Measurements from ENCODE around the gene CENPC.

DNA sequence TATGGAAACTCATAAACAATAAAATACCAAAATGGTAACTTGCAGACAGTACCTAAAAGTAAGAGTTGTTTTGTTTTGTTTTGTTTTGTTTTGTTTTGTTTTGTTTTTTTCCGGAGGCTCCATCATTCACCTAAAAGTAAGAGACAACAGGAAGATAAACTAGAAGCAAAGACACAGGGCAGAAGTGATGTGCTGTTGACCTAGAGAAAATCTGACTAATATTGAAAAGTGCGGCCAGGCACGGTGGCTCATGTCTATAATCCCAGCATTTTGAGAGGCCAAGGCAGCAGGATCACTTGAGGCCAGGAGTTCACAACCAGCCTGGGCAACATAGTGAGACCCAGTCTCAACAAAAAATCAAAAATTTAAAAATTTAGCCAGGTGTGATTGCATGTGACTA is 5.6 kb upstream of the CENPC start:
- TF ChIP-seq, protein P1, sequence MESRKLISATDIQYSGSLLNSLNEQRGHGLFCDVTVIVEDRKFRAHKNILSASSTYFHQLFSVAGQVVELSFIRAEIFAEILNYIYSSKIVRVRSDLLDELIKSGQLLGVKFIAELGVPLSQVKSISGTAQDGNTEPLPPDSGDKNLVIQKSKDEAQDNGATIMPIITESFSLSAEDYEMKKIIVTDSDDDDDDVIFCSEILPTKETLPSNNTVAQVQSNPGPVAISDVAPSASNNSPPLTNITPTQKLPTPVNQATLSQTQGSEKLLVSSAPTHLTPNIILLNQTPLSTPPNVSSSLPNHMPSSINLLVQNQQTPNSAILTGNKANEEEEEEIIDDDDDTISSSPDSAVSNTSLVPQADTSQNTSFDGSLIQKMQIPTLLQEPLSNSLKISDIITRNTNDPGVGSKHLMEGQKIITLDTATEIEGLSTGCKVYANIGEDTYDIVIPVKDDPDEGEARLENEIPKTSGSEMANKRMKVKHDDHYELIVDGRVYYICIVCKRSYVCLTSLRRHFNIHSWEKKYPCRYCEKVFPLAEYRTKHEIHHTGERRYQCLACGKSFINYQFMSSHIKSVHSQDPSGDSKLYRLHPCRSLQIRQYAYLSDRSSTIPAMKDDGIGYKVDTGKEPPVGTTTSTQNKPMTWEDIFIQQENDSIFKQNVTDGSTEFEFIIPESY (IDR thresholded peaks at IDR 0.05; ENCODE audit: borderline replicate concordance, low read depth): no peak
- TF ChIP-seq, protein P2, sequence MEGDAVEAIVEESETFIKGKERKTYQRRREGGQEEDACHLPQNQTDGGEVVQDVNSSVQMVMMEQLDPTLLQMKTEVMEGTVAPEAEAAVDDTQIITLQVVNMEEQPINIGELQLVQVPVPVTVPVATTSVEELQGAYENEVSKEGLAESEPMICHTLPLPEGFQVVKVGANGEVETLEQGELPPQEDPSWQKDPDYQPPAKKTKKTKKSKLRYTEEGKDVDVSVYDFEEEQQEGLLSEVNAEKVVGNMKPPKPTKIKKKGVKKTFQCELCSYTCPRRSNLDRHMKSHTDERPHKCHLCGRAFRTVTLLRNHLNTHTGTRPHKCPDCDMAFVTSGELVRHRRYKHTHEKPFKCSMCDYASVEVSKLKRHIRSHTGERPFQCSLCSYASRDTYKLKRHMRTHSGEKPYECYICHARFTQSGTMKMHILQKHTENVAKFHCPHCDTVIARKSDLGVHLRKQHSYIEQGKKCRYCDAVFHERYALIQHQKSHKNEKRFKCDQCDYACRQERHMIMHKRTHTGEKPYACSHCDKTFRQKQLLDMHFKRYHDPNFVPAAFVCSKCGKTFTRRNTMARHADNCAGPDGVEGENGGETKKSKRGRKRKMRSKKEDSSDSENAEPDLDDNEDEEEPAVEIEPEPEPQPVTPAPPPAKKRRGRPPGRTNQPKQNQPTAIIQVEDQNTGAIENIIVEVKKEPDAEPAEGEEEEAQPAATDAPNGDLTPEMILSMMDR (IDR thresholded peaks at IDR 0.05): no peak
- TF ChIP-seq, protein P3, sequence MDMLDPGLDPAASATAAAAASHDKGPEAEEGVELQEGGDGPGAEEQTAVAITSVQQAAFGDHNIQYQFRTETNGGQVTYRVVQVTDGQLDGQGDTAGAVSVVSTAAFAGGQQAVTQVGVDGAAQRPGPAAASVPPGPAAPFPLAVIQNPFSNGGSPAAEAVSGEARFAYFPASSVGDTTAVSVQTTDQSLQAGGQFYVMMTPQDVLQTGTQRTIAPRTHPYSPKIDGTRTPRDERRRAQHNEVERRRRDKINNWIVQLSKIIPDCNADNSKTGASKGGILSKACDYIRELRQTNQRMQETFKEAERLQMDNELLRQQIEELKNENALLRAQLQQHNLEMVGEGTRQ (IDR thresholded peaks at IDR 0.05; ENCODE audit: borderline replicate concordance, low read depth, low read length): no peak
- TF ChIP-seq TCF12 (IDR thresholded peaks at IDR 0.05) (no peak), JUND (IDR thresholded peaks at IDR 0.05) (no peak), POLR2AphosphoS5 (IDR thresholded peaks at IDR 0.05; ENCODE audit: low read depth, low read length) (no peak), MEF2A (IDR thresholded peaks at IDR 0.05; ENCODE audit: borderline replicate concordance, low read depth) (no peak), EP300 (IDR thresholded peaks at IDR 0.05; ENCODE audit: borderline replicate concordance in 1 of 2, low read depth in 1 of 2, low read length in 1 of 2) (no peak), GABPA (IDR thresholded peaks at IDR 0.05; ENCODE audit: low read depth) (no peak), RXRA (IDR thresholded peaks at IDR 0.05; ENCODE audit: borderline replicate concordance, low read depth) (no peak), YY1 (IDR thresholded peaks at IDR 0.05; ENCODE audit: low read depth) (no peak)
- TF ChIP-seq, protein P4, sequence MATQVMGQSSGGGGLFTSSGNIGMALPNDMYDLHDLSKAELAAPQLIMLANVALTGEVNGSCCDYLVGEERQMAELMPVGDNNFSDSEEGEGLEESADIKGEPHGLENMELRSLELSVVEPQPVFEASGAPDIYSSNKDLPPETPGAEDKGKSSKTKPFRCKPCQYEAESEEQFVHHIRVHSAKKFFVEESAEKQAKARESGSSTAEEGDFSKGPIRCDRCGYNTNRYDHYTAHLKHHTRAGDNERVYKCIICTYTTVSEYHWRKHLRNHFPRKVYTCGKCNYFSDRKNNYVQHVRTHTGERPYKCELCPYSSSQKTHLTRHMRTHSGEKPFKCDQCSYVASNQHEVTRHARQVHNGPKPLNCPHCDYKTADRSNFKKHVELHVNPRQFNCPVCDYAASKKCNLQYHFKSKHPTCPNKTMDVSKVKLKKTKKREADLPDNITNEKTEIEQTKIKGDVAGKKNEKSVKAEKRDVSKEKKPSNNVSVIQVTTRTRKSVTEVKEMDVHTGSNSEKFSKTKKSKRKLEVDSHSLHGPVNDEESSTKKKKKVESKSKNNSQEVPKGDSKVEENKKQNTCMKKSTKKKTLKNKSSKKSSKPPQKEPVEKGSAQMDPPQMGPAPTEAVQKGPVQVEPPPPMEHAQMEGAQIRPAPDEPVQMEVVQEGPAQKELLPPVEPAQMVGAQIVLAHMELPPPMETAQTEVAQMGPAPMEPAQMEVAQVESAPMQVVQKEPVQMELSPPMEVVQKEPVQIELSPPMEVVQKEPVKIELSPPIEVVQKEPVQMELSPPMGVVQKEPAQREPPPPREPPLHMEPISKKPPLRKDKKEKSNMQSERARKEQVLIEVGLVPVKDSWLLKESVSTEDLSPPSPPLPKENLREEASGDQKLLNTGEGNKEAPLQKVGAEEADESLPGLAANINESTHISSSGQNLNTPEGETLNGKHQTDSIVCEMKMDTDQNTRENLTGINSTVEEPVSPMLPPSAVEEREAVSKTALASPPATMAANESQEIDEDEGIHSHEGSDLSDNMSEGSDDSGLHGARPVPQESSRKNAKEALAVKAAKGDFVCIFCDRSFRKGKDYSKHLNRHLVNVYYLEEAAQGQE (IDR thresholded peaks at IDR 0.05; ENCODE audit: low read depth, low read length): no peak
- TF ChIP-seq, protein P5, sequence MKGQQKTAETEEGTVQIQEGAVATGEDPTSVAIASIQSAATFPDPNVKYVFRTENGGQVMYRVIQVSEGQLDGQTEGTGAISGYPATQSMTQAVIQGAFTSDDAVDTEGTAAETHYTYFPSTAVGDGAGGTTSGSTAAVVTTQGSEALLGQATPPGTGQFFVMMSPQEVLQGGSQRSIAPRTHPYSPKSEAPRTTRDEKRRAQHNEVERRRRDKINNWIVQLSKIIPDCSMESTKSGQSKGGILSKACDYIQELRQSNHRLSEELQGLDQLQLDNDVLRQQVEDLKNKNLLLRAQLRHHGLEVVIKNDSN (IDR thresholded peaks at IDR 0.05; ENCODE audit: borderline replicate concordance, low read depth): no peak
- TF ChIP-seq, protein P6, sequence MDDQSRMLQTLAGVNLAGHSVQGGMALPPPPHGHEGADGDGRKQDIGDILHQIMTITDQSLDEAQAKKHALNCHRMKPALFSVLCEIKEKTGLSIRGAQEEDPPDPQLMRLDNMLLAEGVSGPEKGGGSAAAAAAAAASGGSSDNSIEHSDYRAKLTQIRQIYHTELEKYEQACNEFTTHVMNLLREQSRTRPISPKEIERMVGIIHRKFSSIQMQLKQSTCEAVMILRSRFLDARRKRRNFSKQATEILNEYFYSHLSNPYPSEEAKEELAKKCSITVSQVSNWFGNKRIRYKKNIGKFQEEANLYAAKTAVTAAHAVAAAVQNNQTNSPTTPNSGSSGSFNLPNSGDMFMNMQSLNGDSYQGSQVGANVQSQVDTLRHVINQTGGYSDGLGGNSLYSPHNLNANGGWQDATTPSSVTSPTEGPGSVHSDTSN (IDR thresholded peaks at IDR 0.05): no peak

All from SK-N-SH (cell line).